GM19328 (cell line): ENCODE data around the gene DYRK2.

Source experiments
- ATAC-seq: cut with Tn5 transposase; IDR thresholded peaks from one replicate; pipeline ENCODE4 v1.9.1; 2021; ENCODE audit warnings: mild to moderate bottlenecking, moderate library complexity; ENCODE audit not compliant: unreplicated experiment

DYRK2 gene

DNA sequence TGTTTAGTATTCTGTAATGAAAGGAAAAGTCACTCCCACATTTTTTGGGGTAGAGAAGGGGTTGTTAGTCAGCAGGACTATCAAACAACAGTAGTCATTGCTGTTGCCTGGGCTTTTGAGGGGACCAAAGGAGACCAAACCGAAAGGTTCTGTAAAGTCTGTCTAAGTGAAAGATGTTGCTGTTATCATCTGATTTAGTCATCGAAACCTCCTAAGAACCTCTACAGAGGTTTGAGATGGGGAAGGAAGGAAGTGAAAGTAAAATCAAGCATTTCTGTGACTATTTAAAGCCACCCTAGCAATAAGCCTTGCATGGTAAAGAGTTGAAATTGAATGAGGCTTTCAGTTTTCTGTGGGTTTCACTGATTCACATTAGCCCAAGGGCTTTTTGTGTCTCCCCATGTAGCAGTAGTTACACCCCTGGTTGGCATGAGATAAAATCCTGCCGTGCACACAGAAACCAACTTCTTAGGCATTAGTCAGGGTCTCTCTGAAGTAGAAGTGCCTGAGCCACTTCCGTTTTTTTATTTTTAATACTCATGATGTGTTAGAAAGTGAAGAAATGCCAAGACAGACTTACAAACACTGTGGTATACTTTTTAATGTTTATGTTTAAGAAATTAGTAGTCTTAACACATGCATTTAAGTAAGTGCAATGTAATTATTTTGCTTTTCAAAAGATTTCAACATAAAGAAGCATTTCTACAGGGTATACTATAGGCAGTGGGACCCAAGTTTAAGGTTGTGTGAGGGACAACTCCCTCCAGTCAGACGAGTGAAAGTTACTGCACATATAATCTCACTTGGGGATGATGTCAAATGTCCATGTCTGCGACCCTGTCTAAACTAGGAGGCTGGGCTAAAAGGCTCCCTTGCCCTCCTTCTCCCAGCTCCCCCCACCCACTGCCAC is 50.4 kb downstream of the DYRK2 start:
- peak; percentile 95 for ATAC-seq

DNA sequence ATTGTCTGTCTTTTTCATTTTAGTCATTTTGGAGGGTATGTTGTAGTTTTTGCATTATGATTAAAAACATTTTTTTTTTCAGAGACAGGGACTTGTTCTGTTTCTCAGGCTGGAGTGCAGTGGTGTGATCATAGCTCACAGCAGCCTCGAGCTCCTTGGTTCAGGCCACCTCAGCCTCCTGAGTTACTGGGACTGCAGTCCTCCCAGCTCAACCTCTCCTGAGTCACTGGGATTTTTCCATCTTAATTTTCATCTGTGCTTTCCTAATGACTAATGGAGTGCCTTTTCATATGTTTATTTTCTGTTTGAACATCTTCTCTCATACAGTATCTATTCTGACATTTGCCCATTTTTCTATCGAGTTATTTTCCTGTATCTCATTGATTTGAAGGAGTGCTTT is 52.6 kb downstream of the DYRK2 start:
- ATAC-seq: no peak

DNA sequence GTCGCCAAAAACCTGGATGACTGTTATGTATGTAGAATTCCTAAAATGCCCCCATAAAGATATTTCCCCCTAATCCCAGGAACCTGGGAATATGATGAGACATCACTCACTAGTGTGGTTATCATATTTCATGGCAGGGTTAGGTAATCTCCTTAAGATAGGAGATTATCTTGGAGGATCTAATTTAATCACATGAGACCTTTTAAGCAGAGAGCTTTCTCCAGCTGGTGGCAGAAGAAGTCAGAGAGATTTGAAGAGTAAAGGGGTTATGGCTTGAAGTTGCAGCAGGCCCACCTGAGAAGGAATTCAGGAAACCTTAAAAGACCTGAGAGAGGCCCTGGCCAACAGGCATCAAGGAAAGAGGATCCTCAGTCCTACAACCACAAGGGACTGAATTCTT is 53.6 kb downstream of the DYRK2 start:
- no peak for ATAC-seq

DNA sequence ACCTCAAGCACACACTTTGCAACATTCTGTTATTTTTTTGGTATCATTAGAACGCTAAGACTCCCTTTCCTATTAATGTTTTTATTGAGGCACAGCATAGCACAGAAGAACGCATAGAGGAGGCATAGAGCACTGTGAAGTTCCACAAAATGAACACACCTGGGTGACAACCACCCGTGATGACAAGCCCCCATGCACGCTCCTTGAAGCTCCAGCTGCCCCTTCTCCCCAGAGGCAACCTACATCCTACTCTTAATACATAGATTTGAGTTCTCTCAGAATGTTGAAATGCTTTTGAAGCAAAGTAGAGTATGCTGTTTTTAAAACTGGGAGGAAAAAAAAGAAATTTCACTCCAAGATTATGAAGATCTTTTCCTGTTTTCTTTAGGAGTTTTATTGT is 55.5 kb downstream of the DYRK2 start:
- ATAC-seq: no peak

DNA sequence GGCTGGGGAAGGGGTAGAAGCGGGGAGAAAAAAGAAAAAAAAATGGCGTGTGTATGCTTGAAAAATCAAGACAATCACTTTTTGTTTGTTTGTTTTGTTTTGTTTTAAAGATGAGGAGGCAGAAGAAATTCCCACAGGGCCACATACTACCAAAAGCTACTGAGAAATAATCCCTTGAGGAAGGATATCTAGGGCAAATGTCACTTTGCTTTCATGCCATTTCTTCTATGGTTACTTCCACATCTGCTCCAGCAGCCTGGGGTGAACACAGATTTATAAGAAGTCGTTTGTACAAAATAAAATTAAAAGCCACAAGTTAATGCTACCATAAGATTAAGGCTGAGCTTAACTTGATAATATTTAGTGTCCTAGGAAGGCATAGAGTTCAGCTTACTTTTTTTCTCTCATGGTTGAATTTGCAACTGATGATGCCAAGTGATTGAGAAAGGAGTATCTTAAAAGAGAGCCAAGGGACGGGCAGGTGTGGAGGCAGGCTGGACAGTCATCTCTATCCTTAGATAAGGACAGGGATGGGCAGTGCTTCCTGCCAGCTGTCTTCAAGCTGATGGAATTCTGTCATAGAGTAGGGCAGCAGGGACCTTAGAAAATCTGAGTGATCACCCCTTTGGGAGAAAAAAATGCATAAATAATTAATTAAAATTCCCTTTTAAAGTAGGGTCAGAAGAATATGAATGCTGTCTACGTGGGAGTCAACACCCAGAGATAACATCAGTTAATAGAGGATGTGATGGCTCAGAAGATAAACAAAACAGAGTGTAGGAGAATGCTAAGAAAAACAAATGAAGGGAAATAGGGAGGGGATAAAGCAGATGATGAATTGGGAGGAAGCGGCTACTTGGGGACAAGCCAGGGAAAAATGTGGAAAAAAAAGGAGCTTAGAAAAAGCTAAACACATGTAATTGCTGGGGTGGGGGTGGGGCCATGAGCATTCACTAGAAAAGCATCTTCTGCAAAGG is 57.1 kb downstream of the DYRK2 start:
- ATAC-seq: no peak

DNA sequence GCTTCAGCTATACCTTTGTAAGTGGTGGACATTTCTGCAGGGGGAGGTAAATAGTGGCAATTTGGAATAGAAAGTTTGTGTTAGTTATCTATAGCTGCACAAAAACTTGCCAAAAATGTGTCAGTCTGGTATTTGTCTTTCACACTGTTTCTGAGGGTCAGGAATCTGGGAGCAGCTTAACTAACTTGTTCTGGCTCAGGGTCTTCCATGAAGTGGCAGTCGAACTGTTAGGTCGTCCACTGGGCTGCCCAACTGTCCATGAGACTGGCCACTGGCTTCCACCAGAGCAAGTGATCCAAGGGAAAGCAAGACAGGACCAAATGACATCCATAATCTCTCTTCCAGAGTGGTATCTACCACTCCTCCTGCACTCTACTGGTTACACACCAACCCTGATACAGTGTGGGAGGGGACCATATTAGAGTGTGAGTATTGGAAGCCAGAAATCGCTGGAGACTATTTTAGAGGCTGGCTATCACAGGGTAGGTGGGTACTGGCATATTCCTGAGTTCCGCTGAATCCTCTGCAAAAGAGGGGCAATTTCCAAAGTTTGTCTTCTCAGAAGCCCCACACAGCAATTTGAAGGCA is 60.9 kb downstream of the DYRK2 start:
- no peak for ATAC-seq

DNA sequence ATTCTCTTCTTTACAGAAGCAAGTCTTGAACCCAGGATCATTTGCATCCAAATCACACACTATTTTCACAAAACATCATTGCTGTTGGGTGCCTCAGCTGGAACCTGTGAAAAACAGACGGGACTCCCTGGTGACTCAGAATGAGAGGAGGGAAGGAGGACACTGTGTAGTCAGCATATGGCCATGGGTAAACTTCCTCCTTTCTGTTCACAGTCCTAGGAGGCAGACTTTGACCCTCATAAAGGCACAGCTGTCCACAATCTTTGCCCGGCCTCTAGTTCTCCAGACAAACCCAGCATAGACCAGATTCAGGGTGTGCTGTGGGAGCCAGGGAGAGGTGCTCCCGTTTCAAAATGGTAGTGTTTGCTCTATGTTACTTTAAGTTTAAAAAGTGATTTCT is 62.0 kb downstream of the DYRK2 start:
- ATAC-seq: peak; percentile 89

DNA sequence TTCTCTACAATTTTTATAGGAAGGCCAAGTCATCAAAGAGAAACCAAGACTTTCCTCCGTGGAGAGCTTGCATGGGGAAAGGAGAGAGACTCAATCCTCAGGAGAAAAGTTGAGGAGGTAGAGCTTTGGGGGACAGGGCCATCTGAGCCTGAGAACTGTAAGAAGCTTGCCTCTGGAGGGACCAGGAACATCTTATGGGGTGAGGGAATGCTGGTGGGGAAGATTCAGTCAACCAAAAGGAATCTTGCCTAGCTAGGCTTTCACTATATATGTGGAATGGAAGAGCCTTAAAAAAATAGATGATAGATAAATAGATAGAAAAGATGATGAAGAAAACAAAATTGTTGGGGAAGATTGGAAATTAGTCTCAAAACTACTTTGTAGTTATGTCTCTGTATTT is 63.5 kb downstream of the DYRK2 start:
- no peak for ATAC-seq

DNA sequence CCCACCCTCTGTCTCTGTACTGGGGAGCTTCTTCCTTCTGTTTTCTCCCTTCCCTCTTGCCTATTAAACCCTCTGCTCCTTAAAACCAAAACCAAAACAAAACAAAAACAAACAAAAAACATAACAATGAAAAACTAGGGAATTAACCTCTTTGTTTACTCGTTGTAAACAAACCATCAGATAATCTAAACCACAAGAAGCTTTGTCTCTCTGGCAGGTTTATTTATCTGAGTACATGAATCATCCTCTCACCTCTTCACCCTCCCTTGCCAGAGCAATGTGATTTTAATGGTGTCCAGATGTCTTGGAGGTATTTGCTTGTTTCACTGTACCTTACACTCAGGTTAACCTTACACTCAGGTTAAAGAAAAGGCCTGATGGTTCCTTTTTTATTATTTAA is 66.1 kb downstream of the DYRK2 start:
- ATAC-seq: no peak
